GM21447 (cell line): ENCODE measurements around the gene ZNF565.
A peak's percentile ranks its signal among the peaks of the same experiment; 100 is the strongest.
"Not testable (repeated sequence)": the region's sequence is repeated elsewhere in the genome, so short reads cannot be mapped to it uniquely, and the experiment has no call there.

Experiments
- ATAC-seq: cut with Tn5 transposase; IDR thresholded peaks from one replicate; pipeline ENCODE4 v1.9.1; 2021; ENCODE audit not compliant: unreplicated experiment

The ZNF565 gene

GRCh38 chr19:36152019-36152351 lies 62.5 kb downstream of the ZNF565 start:
- no peak for ATAC-seq

DNA sequence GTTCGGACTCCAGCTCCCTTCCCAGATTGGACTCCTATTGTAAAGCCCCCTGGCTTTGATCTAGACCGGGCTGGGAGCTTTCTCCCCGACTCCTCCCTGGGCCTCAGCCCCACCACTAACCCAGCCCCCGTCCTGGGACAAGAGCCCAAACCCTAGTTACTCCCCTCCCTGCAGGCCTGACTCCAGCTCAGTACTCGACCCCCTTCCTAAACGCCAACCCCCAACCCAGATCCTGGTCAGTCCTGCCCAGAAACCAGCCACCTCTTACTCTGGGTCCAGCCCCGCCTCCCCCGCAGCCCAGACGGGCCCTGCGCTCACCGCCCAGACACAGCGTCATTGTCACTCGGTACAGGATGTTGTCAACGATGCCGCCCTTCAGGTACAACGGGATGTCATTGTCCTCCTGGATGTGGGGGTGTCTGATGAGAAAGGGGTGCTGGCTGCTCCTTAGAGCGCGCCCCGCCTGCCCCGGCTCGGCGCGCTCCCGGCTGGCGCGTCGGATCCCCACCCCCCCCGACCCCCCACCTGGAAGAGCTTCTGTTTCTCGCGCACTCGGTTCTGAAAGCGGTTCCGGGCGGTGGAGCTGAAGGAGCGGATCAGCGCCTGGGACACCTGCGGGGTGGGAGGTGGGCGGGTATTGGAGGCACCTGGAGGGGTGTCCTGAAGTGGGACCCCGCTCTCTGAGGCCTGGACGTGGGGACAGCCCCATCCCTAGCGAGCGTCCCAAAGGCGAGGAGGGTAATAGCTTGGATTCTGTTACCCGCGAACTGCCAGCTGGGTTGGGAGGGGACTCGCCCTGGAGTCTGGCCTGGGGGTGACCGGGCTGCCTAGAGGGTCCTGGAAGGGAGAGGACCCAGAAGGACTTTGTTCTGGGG lies 63.1 kb downstream of the ZNF565 start:
- ATAC-seq = no peak

GRCh38 chr19:36150586-36150985 lies 63.9 kb downstream of the ZNF565 start:
- no peak for ATAC-seq

- no peak for ATAC-seq
Measured at GRCh38 chr19:36149673-36150406, 64.6 kb downstream of the ZNF565 start.

DNA sequence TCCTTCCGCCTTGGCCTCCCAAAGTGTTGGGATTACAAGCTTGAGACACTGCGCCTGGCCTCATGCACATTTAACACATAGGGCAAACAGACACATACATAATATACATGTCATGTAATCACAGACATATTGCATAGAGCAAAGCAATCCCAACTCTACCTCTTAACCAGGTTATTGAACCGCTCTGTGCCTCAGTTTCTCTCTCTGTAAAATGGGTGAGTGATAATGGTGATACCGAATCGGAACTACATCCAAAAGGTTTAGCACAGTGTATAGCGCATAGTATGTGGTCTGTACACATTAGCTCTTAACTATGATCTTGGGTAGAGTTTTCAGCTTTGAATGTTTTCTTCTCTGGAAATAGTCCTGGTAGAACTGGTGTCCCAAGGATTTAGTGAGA lies 69.8 kb downstream of the ZNF565 start:
- ATAC-seq = no peak

DNA sequence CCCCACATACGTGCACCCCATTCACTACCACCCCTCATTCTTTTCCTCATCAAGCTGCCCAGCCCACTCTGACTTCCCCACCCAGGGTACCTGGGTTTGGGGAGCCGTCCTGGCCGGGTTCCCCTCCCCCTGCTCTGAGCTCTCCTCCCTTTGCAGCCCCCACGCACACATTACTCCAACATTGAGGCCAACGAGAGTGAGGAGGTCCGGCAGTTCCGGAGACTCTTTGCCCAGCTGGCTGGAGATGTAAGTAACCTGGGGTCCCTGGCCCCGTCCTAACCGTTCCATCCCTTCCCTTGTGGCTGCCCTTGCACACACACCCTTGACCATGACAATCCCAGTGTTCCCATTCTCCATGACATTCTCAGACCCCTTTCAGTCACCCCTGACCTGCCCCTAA lies 72.0 kb downstream of the ZNF565 start:
- no peak for ATAC-seq

DNA sequence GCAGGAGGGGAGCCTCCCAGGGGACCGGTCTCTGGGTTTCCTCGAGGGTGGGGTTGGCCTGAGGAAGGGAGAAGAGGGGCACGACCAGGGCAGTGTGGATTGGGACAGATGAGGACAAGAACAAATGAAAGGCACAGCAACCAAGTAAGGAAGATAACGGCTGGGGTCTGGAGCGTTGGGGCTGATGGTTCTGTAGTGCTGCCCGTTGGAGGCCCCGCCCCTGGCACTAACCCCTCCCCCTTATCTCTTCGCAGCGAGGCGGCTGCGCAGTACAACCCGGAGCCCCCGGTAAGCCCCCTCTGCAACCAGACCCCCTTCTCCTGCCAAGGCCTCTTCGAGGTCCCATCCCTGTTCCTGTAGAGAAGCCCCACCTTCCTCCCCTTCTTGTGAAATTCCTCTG lies 72.4 kb downstream of the ZNF565 start:
- ATAC-seq = no peak

DNA sequence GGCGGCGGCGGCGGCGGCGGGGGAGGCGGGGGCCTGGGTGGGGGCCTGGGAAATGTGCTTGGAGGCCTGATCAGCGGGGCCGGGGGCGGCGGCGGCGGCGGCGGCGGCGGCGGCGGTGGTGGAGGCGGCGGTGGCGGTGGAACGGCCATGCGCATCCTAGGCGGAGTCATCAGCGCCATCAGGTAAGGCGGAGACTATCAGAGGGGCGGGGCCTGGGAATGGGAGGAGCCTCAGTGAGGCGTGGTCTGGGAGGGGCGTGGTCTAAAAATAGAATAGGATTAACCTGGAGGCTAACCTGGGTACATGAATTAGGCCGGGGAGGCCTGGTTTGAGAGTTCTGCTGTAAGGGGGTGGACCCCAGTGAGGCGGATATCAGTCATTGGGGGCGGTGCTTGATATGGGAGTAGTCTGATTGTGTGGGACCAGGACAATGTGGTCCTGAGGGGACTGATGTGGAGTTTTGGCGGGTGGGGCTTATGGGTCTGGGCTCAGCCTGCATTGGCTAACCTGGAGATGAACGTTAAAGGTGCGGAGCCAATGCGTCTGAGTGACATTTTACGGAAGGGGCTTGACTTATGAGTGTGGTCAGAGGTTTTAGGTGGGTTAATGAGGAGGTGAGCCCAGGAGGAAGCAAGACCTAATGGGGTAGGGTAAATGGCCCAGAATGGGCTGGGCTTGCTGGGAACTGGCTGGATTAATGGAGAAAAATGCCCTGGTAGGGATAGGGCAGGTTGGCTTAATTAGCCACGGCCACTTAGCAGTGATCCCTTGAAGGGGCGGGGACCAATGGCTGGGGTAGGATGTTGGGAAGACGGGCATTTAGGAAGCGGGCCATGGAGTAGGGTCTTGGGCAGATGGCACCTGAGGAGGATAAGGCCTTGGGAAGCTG lies 73.2 kb downstream of the ZNF565 start:
- peak; percentile 56 for ATAC-seq

- ATAC-seq = peak; percentile 14
Measured at GRCh38 chr19:36140304-36141038, 74.0 kb downstream of the ZNF565 start.

DNA sequence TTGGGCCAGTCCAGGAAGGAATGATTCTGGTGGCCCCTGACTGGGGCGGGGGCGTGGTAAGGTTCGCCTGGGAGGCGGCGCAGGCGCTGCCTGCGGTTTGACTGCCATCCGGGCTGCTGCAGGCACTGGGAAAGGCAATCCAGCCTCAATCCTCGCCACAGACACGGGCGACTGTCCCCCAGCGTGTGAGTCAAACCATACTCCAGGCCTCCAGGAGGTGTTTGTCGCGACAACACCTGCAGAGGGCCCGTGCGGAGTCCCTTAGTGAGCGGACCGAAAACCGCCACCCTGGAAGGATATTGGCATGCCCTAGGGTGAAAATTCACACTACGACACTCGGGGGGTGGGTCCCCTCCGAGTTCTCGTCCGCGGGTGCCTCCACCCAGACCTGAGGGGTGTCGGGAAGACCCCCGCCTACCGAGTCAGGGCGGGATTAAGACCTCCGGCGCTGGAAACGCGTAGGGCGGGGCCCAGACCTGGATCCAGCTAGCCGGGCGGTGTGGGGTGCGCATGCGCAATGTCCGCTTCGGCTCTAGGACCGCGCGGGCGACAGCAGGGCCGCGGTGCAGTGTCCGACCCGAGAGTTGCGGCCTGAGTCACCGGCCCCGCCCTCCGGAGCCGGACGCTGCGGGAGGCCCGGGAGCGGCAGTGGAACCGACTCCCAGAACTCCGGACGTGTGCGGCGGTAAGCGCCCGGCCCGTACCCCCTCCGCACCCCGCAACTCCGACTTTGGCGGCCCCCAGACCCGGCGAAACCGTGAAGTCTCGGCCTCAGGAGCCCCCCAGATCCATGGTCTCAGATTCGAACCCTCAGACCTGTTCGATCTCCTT lies 74.8 kb downstream of the ZNF565 start, which contains the start of gene CAPNS1:
Gene CAPNS1, plus strand, starts transcription at position 594 of the 831 bp plus-strand sequence. CDS start 946 bp downstream, outside the sequence.
- ATAC-seq = peak; percentile 68

- ATAC-seq = no peak
Measured at GRCh38 chr19:36139120-36139472, 75.4 kb downstream of the ZNF565 start.

DNA sequence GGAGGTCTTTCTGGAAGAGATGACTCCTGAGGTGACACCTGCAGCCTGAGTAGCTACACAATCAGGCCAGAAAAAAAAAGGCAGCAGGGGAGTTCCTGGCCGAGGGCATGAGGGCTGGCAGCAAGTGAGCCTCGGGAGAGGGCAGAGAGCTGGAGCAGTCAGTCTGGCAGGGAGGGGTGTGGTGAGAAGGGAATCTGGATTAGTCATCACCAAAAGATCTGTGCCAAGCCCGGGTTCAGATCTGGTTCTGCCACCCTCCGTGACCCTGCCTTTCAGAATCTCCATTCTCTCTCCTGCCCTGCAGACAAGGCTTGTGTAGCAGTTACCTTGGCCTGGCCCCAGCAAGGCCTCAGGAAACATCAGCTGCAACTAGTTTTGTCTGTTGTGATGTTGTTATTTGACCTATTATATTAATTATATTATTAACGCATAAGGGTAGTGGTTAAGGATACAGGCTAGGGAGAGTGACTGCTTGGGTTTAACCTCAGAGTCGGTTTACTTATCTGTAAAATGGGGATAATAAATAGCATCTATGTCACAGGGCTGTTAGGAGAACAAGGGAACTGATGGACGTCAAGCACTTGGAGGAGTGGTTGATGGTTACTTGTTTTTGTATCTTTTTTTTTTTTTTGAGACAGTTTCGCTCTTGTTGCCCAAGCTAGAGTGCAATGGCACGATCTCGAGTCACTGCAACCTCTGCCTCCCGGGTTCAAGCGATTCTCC lies 77.3 kb downstream of the ZNF565 start:
- ATAC-seq = no peak

DNA sequence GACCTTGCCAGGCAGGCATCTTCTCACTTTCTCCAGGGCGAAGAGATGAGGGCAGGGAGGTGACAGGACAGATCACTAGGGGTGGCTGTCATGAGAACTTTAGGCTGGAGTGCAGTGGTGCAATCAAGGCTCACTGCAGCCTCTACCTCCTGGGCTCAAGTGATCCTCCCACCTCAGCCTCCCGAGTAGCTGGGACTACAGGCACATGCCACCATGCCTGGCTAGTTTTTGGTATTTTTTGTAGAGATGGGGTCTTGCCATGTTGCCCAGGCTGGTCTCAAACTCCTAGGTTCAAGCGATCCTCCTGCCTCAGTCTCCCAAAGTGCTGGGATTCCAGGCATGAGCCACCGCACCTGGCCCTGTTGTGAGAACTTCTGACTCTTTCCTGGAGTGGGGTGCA lies 79.6 kb downstream of the ZNF565 start:
- not testable (repeated sequence) for ATAC-seq
